ENCODE results near the gene S100A5. TPM values are rescaled to one million over a fixed set of nuclear protein-coding genes. Genes with fewer than 3 reads are reported as not detected.
"Not testable (repeated sequence)": the region's sequence is repeated elsewhere in the genome, so short reads cannot be mapped to it uniquely, and the experiment has no call there.

Gene S100A5
- total RNA-seq, 1 donor from 2014 or later: not detected

DNA sequence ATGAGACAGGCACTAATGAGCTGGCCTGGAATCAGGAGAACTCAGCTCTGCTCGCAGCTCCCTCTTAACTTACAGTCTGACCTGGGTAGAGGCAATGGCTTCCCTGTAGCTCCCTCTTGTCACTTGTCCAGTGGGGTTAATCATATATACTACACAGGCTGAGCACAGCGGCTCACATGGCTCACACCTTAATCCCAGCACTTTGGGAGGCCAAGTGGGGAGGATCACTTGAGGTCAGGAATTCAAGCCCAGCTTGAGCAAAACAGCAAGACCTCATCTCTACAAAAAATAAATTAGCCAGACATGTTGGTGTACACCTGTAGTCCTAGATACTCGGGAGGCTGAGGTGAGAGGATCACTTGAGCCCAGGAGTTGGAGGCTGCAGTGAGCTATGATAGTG, 9.1 kb downstream of the S100A5 start:
- Mint-ChIP-seq H3K27ac (ENCODE audit: unreplicated experiment) (no peak overlapping the region), H3K9me3 (no peaks in the 10 kb centered on the region), H3K27me3 (ENCODE audit: low read depth) (no peaks in the 10 kb centered on the region), H3K36me3 (ENCODE audit: low read depth) (no peaks in the 10 kb centered on the region), H3K4me3 (no peak overlapping the region), H3K4me1 (peaks cover 27% of the 10 kb centered on the region)
- TF ChIP-seq, protein P1, sequence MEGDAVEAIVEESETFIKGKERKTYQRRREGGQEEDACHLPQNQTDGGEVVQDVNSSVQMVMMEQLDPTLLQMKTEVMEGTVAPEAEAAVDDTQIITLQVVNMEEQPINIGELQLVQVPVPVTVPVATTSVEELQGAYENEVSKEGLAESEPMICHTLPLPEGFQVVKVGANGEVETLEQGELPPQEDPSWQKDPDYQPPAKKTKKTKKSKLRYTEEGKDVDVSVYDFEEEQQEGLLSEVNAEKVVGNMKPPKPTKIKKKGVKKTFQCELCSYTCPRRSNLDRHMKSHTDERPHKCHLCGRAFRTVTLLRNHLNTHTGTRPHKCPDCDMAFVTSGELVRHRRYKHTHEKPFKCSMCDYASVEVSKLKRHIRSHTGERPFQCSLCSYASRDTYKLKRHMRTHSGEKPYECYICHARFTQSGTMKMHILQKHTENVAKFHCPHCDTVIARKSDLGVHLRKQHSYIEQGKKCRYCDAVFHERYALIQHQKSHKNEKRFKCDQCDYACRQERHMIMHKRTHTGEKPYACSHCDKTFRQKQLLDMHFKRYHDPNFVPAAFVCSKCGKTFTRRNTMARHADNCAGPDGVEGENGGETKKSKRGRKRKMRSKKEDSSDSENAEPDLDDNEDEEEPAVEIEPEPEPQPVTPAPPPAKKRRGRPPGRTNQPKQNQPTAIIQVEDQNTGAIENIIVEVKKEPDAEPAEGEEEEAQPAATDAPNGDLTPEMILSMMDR (conservative IDR thresholded peaks at IDR 0.05): no peak
- no peak for DNase-seq (ENCODE audit: low read depth, low spot score)

DNA sequence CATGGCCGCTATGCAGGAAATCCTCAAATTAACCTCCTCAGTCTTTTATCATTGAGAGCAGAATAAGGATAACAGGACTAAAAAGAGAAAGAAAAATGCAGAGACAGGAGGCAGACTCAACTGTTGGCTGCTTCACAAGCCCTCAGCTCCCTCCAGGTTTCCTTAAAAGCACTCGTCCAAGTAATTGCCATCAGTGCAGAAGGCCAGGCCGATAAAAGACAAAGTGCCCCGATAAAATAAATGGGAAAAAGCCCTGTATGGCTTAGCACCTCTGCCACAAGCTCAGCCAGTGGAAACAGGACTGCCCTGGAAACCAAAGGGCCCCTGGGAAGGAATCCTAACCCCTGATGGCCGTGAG, 13.1 kb downstream of the S100A5 start:
- Mint-ChIP-seq H3K36me3 (ENCODE audit: low read depth) (no peaks in the 10 kb centered on the region), H3K9me3 (no peaks in the 10 kb centered on the region), H3K27me3 (ENCODE audit: low read depth) (no peaks in the 10 kb centered on the region), H3K27ac (ENCODE audit: unreplicated experiment) (no peak overlapping the region), H3K4me3 (no peak overlapping the region), H3K4me1 (peaks cover 5% of the 10 kb centered on the region)
- TF ChIP-seq, protein P1 (conservative IDR thresholded peaks at IDR 0.05): no peak
- no peak for DNase-seq (ENCODE audit: low read depth, low spot score)

DNA sequence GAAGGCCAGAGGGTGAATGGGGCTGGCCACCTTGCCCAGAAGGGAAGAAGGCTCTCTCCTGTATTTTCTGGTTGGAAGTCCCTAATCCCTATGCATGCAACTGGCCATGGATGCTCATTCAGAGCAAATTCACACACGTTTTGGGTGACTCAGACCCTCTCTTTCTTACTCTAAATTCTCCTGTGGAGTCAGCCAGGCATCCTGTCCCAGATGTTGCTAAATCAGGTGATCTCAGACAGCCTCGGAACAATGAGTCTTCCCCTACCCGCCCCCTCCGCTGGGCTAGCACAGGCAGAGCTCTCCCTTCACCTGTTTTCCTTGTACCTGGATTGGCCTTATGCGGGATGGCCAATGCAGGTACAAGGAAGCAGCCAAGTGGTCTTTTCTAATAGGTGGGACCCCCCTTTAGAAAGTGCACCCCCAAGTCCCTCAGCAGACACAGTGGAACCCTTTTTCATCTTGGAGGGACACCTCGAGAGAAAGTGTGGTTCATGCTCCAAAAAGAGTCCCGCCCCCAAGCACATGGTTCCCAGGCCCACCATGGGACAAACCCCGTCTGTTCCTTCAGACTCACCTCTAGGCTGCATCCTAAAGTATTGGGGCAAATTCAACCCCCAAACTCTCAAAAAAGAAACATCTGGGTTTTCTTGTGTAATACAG, 13.6 kb downstream of the S100A5 start:
- no peaks in the 10 kb centered on the region for H3K36me3 Mint-ChIP-seq (ENCODE audit: low read depth)
- no peak overlapping the region for H3K4me3 Mint-ChIP-seq
- no peaks in the 10 kb centered on the region for H3K9me3 Mint-ChIP-seq
- peaks cover under 1% of the 10 kb centered on the region for H3K4me1 Mint-ChIP-seq
- TF ChIP-seq, protein P1 (conservative IDR thresholded peaks at IDR 0.05): no peak
- no peak overlapping the region for H3K27ac Mint-ChIP-seq (ENCODE audit: unreplicated experiment)
- H3K27me3 Mint-ChIP-seq (ENCODE audit: low read depth): no peaks in the 10 kb centered on the region
- DNase-seq (ENCODE audit: low read depth, low spot score): no peak

DNA sequence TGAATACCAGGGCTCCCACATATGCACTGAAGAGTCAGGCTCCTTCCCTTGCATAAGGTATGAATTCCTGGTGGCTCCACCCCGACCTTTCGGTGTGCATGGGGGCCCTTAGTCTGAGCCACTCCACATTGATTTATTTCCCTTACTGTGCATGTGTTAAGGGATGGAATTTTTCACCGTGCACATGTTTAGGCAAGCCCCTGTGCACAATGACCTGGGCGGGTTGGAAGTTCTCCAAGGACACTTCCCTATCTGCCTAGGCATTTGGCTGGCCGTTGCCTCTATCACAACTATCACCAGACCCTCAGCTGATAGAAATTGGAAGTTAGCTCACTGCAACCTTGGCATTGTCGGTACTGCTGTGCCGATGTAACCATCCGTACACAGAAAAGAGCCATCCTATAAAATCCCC, 14.6 kb downstream of the S100A5 start:
- Mint-ChIP-seq H3K9me3 (no peaks in the 10 kb centered on the region), H3K27me3 (ENCODE audit: low read depth) (no peaks in the 10 kb centered on the region), H3K4me1 (no peaks in the 10 kb centered on the region), H3K27ac (ENCODE audit: unreplicated experiment) (no peak overlapping the region), H3K4me3 (no peak overlapping the region), H3K36me3 (ENCODE audit: low read depth) (no peaks in the 10 kb centered on the region)
- TF ChIP-seq, protein P1 (conservative IDR thresholded peaks at IDR 0.05): no peak
- no peak for DNase-seq (ENCODE audit: low read depth, low spot score)

DNA sequence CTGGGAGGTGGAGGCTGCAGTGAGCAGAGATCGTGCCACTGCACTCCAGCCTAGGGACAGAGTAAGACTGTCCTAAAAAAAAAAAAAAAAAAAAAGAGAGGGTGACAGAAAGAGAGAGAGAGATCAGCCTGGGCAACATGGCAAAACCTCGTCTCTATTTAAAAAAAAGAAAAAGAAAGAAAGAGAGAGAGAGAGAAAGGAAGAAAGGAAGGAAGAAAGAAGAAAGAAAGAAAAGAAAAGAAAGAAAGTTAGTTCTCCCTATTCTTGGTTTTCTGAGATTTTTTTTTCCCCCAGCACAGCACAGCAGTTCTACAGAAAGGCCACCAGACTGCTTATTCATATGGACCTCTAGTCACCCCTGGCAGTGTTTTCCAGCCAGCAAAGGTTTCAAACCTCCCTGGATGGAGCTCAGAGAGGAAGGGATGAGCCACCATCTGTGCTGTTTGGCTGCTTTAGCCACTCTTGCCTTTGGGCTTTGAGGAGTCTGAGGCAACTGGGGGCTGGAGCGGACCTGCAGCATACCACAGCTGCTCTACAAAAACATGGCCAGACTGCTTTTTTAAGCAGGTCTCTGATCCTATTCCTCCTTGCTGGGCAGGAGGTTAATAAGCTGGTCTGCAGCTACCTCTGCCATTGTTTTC, 15.5 kb downstream of the S100A5 start:
- TF ChIP-seq, protein P1 (conservative IDR thresholded peaks at IDR 0.05): no peak
- no peak for DNase-seq (ENCODE audit: low read depth, low spot score)
- no peak overlapping the region for H3K27ac Mint-ChIP-seq (ENCODE audit: unreplicated experiment)

DNA sequence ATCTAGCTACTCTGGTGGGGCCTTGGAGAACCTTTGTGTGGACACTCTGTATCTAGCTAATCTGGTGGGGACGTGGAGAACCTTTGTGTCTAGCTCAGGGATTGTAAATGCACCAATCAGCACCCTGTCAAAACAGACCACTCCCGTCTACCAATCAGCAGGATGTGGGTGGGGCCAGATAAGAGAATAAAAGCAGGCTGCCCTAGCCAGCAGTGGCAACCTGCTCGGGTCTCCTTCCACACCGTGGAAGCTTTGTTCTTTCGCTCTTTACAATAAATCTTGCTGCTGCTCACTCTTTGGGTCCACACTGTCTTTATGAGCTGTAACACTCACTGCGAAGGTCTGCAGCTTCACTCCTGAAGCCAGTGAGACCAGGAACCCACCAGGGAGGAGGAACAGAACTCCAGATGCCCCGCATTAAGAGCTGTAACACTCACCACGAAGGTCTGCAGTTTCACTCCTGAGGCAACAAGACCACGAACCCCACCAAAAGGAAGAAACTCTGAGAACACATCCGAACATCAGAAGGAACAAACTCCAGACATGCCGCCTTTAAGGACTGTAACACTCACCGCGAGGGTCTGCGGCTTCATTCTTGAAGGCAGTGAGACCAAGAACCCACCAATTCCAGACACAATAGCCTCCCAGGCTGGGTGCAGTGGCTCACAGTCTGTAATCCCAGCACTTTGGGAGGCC, 18.2 kb downstream of the S100A5 start:
- not testable (repeated sequence) for H3K27ac Mint-ChIP-seq (ENCODE audit: unreplicated experiment); H3K4me3 Mint-ChIP-seq; H3K9me3 Mint-ChIP-seq; DNase-seq (ENCODE audit: low read depth, low spot score); H3K4me1 Mint-ChIP-seq; H3K36me3 Mint-ChIP-seq (ENCODE audit: low read depth); H3K27me3 Mint-ChIP-seq (ENCODE audit: low read depth)

More for the DNA sequence above, 15.5 kb downstream of the S100A5 start:
- no peaks in the 10 kb centered on the region for H3K36me3 Mint-ChIP-seq (ENCODE audit: low read depth)
- no peaks in the 10 kb centered on the region for H3K27me3 Mint-ChIP-seq (ENCODE audit: low read depth)
- no peaks in the 10 kb centered on the region for H3K4me1 Mint-ChIP-seq
- H3K9me3 Mint-ChIP-seq: no peaks in the 10 kb centered on the region
- H3K4me3 Mint-ChIP-seq: no peak overlapping the region

DNA sequence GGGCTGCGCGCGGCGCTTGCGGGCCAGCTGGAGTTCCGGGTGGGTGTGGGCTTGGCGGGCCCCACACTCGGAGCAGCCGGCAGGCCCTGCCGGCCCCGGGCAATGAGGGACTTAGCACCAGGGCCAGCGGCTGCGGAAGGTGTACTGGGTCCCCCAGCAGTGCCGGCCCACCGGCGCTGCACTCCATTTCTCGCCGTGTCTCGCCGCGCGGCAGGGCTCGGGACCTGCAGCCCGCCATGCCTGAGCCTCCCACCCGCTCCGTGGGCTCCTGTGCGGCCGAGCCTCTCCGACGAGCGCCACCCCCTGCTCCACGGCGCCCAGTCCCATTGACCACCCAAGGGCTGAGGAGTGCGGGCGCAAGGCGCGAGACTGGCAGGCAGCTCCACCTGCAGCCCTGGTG, 18.9 kb downstream of the S100A5 start:
- H3K9me3 Mint-ChIP-seq; H3K4me1 Mint-ChIP-seq; H3K27me3 Mint-ChIP-seq (ENCODE audit: low read depth); H3K27ac Mint-ChIP-seq (ENCODE audit: unreplicated experiment); H3K4me3 Mint-ChIP-seq; DNase-seq (ENCODE audit: low read depth, low spot score); H3K36me3 Mint-ChIP-seq (ENCODE audit: low read depth): not testable (repeated sequence)
